ENCODE measurements around the gene ZC3H13.

DNA sequence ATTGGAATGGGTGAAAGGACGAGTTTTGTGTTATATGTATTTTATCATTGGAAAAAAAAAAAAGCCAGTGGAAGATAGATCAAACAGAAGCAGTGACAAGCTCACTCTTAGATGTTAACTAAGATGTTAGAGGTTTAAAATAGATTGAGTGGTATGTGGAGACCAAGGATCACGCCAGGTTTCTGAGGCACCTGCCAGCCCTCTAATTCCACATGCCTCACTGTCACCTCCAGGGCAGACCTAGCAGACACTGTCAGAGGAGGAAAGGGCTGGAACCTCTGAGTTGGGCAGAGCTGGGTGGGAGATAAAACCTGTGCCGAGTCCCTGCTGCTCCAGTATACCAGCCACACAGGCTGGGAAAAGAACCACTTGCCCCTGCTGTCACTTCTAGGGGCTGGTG, 143.5 kb downstream of the ZC3H13 start:
- TF ChIP-seq, protein P1, sequence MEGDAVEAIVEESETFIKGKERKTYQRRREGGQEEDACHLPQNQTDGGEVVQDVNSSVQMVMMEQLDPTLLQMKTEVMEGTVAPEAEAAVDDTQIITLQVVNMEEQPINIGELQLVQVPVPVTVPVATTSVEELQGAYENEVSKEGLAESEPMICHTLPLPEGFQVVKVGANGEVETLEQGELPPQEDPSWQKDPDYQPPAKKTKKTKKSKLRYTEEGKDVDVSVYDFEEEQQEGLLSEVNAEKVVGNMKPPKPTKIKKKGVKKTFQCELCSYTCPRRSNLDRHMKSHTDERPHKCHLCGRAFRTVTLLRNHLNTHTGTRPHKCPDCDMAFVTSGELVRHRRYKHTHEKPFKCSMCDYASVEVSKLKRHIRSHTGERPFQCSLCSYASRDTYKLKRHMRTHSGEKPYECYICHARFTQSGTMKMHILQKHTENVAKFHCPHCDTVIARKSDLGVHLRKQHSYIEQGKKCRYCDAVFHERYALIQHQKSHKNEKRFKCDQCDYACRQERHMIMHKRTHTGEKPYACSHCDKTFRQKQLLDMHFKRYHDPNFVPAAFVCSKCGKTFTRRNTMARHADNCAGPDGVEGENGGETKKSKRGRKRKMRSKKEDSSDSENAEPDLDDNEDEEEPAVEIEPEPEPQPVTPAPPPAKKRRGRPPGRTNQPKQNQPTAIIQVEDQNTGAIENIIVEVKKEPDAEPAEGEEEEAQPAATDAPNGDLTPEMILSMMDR (IDR thresholded peaks at IDR 0.05; ENCODE audit: low read depth, low read length, poor library complexity, severe bottlenecking), result no peak
- TF ChIP-seq EZH2phosphoT487 (IDR thresholded peaks at IDR 0.05; ENCODE audit: borderline replicate concordance, low read length), result no peak

Data from DOHH2 (cell line).